Lower leg skin (tissue), 4 donors: ENCODE results near the gene ZNF486. TPM values are rescaled to one million over a fixed set of nuclear protein-coding genes. Genes with fewer than 3 reads are reported as not detected.
"Not testable (repeated sequence)": the region's sequence is repeated elsewhere in the genome, so short reads cannot be mapped to it uniquely, and the experiment has no call there.

Source experiments
- DNase-seq, 2 donors: peaks; one replicate each; pipeline ENCODE4 v3.0.0-alpha.2; 2019; ENCODE audit warnings: low spot score in 2 of 2
- H3K4me3 ChIP-seq: fragments of 200-600 bp; sonication (generic); 2 replicates; pipeline ENCODE4 v1.5.1; 2017; ENCODE audit warnings: mild to moderate bottlenecking, low read depth; ENCODE audit not compliant: poor library complexity, severe bottlenecking
- POLR2A ChIP-seq, 2 donors: fragments of 450-650 bp; IDR thresholded peaks; one replicate each; pipeline ENCODE4 v1.6.1; 2016 to 2017; ENCODE audit warnings: antibody characterized with exemption in 2 of 2, mild to moderate bottlenecking in 1 of 2, moderate library complexity in 1 of 2
- WGBS, 2 donors: methylation state at CpG; one replicate each; pipeline ENCODE4 v1.1.5; 2018; 5-methylcytosine and 5-hydroxymethylcytosine counted together
- intact Hi-C: fragments of 100-400 bp; cut with DNase I; formaldehyde crosslinking; loops from one replicate; pipeline ENCODE4 v1.15.0; 2023; ENCODE audit warnings: low total_unique reads
- total RNA-seq, 4 donors: library from RNA; depleted of rRNA; stranded (reverse); fragments of >200 nt; gene quantifications; one replicate each; pipeline ENCODE4 v1.1.0, GENCODE V29; 2016
- TF ChIP-seq, protein P1 (sequence below), 3 donors: fragments of 450-650 bp; IDR thresholded peaks; one replicate each; pipeline ENCODE4 v1.5.1; 2016; ENCODE audit warnings: antibody characterized with exemption in 3 of 3, mild to moderate bottlenecking in 3 of 3, moderate library complexity in 2 of 3

The ZNF486 gene
- total RNA-seq, 4 donors from 2014 or later, result 3.2 to 5.6 (median 4.8) TPM

DNA sequence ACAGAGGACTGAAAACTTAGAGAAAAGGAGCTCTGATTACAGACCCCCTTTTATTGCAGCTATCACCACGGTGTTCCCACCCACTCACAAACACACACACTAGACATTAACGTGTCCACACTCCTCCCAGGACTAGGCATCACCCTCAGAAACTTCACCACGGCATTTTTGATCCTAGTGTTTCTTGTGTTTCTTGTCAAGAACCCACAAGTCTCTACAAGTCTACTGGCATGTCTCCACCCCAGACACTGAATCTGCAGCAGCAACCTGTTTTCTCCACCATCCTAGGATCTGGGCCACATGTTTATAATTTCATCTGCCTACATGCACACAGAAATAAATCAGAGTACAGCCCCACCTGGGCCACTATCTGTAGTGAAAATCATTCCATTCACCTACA is 4.3 kb downstream of the ZNF486 start:
- TF ChIP-seq POLR2A (IDR thresholded peaks at IDR 0.05), result no peak
- TF ChIP-seq, protein P1, sequence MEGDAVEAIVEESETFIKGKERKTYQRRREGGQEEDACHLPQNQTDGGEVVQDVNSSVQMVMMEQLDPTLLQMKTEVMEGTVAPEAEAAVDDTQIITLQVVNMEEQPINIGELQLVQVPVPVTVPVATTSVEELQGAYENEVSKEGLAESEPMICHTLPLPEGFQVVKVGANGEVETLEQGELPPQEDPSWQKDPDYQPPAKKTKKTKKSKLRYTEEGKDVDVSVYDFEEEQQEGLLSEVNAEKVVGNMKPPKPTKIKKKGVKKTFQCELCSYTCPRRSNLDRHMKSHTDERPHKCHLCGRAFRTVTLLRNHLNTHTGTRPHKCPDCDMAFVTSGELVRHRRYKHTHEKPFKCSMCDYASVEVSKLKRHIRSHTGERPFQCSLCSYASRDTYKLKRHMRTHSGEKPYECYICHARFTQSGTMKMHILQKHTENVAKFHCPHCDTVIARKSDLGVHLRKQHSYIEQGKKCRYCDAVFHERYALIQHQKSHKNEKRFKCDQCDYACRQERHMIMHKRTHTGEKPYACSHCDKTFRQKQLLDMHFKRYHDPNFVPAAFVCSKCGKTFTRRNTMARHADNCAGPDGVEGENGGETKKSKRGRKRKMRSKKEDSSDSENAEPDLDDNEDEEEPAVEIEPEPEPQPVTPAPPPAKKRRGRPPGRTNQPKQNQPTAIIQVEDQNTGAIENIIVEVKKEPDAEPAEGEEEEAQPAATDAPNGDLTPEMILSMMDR (IDR thresholded peaks at IDR 0.05), result no peak
- 50 to 59% methylated on average over 3 of the region's 3 CpGs for WGBS, 2 donors
- intact Hi-C loops, result no loop called here
- H3K4me3 ChIP-seq, result no peak overlapping the region
- DNase-seq, result no peak

DNA sequence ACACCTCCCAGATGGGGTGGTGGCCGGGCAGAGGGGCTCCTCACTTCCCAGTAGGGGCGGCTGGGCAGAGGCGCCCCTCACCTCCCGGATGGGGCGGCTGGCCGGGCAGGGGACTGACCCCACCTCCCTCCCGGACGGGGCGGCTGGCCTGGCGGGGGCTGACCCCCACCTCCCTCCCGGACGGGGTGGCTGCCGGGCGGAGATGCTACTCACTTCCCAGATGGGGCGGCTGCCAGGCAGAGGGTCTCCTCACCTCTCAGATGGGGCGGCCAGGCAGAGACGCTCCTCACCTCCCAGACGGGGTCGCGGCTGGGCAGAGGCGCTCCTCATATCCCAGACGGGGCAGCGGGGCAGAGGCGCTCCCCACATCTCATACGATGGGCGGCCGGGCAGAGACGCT is 8.8 kb downstream of the ZNF486 start:
- DNase-seq, H3K4me3 ChIP-seq, intact Hi-C loops: not testable (repeated sequence)
- 94 to 95% methylated on average over 22 to 25 of the region's 28 CpGs for WGBS, 2 donors

DNA sequence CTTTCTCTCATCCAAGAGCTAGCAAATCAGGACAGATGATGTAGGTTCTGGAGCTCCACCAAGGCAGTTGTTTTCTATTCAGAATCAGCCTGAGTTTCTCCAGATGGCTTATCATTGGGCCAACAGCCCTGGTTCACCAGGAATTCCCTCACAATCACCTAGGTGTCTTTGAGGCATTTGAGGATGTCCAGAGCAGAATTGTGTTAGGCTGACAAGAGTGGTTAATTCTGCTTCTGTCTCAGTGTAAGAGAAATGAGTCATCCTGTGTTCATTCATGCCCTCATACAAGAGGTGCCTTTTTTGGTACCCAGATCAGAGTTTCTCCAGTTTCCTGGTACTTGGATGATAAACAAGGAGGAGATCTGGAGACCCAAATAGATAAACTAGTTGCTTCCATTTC is 12.9 kb downstream of the ZNF486 start:
- intact Hi-C loops, DNase-seq, H3K4me3 ChIP-seq: not testable (repeated sequence)

DNA sequence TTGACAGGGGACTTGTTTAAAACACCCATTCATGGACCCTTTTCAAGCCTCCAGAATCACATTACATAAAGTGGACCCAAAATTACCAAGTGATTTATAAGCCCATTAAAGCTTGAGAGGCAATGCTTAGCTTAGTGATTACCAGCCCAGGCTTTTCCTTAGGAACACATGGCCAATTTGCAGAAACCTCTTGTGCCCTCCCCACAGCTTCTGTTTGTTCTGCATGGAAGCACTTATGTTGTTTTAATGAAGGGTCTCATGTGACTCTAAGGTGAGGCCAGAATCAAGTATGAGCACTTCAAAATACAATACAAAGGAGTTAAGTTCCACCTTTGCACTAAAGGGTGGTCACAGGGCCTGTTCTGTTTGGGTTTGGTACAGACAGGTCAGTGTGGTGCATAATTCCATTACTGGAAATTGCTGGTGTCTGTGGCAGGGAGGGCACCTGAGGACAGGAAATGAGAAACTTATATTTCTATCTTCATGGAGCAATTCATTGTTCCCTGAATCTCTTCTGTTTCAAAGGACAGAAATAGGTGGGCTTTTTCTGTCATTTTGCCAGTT is 15.3 kb downstream of the ZNF486 start:
- DNase-seq, result no peak
- H3K4me3 ChIP-seq, result no peak overlapping the region
- intact Hi-C loops, result no loop called here
- TF ChIP-seq POLR2A (IDR thresholded peaks at IDR 0.05), result no peak
- TF ChIP-seq, protein P1 (IDR thresholded peaks at IDR 0.05), result no peak

DNA sequence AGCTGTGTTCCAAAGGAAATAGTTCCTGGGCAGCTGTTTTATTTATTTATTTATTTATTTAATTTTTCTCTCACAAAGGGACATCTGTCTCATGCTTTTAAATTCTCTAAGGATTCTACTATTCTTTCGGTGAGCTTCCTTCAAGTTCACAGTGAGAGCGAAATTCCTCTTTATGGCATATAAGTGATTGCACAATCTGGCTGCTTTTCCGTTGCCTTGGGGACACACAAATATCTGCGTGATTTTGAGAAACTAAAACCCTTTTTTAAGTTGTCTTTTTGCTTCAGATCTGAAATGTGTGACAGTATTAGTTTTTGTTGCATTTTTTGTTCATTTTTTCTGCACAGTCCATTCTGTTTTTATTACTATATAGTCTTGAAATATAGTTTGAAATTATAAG is 19.2 kb downstream of the ZNF486 start:
- no peak overlapping the region for H3K4me3 ChIP-seq
- intact Hi-C loops, result no loop called here
- TF ChIP-seq POLR2A (IDR thresholded peaks at IDR 0.05), result no peak
- TF ChIP-seq, protein P1 (IDR thresholded peaks at IDR 0.05), result no peak
- 72 to 74% methylated on average over 4 of the region's 4 CpGs for WGBS, 2 donors
- no peak for DNase-seq

DNA sequence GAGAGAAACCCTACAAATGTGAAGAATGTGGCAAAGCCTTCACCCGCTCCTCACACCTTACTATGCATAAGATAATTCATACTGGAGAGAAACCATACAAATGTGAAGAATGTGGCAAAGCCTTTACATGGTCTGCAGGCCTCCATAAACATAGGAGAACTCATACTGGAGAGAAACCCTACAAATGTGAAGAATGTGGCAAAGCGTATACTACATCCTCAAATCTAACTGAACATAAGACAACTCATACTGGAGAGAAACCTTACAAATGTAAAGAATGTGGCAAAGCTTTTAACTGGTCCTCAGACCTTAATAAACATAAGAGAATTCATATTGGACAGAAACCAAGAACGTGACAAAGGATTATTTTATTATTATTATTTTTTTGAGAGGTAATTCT is 30.7 kb downstream of the ZNF486 start:
- DNase-seq, result no peak
- TF ChIP-seq, protein P1 (IDR thresholded peaks at IDR 0.05), result no peak
- TF ChIP-seq POLR2A (IDR thresholded peaks at IDR 0.05), result no peak
- intact Hi-C loops, result no loop called here
- WGBS, 2 donors, result 95 to 97% methylated on average over 3 of the region's 3 CpGs
- no peak overlapping the region for H3K4me3 ChIP-seq

DNA sequence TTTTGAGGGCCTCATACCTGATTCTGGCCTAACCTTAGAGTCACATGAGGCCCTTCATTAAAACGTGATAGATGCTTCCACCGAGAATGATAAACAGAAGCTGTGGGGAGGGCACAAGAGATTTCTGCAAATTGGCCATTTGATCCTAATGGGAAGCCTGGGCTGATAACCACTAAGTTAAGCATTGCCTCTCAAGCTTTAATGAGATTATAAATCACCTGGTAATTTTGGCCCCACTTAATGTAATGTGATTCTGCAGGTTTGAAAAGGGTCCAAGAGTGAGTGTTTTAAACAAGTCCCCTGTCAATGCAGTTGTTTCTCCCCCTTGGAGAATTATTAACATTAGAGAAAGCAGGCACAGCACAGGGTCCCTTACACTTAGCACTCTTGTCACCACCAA is 42.0 kb downstream of the ZNF486 start:
- TF ChIP-seq POLR2A (IDR thresholded peaks at IDR 0.05), result no peak
- TF ChIP-seq, protein P1 (IDR thresholded peaks at IDR 0.05), result no peak
- no peak for DNase-seq
- no peak overlapping the region for H3K4me3 ChIP-seq
- 27 to 79% methylated on average over 2 of the region's 2 CpGs for WGBS, 2 donors
- intact Hi-C loops, result no loop called here

DNA sequence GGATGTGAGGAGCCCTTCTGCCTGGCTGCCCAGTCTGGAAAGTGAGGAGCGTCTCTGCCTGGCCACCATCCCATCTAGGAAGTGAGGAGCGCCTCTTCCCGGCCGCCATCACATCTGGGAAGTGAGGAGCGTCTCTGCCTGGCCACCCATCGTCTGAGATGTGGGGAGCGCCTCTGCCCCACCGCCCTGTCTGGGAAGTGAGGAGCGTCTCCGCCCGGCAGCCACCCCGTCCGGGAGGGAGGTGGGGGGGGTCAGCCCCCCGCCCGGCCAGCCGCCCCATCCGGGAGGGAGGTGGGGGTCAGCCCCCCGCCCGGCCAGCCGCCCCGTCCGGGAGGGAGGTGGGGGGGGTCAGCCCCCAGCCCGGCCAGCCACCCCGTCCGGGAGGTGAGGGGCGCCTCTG is 47.4 kb downstream of the ZNF486 start:
- DNase-seq, H3K4me3 ChIP-seq, intact Hi-C loops: not testable (repeated sequence)
- WGBS, 2 donors, result 92 to 93% methylated on average over 17 to 22 of the region's 26 CpGs

DNA sequence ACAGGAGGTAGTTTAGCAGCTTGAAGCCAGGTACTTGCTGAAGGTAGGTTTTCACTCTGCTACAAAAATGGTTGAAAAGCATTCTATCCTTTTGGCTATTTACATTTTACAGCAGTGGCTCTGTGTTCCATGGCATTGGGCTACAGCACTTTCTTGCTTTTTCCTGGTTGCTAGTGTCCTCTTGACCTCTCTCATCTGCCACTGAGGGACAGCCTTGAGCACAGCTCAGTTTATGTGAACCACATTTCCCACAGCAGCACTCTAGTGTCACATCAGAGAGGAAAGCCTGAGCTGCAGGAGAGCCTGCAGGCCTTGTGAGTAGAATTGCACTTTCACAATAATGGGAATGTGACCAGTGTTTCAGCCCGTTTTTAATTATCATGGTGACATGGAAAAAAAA is 54.6 kb downstream of the ZNF486 start:
- H3K4me3 ChIP-seq, DNase-seq, intact Hi-C loops: not testable (repeated sequence)
- WGBS, 2 donors, result 71 to 72% methylated on average over 1 of the region's 1 CpG
